ENCODE measurements around the gene DSCAML1.

DSCAML1 gene

DNA sequence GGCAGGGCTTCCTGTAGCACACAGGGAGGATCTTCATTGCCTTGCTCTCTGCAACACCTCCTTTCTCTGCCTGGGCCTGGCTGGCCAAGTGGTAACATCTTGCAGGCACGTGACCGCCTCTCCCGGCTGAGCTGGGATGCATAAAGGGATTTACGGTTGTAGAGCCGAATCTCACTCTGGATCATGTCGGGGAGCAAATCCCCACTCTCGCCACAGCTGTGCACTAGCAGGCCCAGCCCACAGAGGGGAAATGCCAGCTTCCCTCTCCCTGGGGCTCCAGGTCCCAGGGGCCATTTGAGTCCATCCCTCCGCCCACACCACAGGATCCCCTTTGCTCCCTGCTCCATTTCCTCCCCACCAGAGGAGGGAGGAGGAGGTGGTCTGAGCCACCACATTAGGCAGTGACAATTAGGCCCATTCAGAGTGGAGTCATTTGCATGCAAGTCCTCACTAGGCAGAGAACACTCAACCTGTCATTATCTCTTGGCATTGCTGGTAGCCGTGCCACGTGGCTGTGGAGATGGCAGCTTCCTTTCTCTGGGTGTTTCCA, 196.7 kb downstream of the DSCAML1 start:
- H3K4me3 ChIP-seq (ENCODE audit: low read length in 2 of 2): no peak overlapping the region
- no peaks in the 10 kb centered on the region for H3K36me3 ChIP-seq (ENCODE audit: control insufficient read depth in 2 of 2, insufficient read depth in 2 of 2, low read length in 2 of 2)
- peaks cover 0 to 7% of the 10 kb centered on the region in 2 donors for H3K27me3 ChIP-seq (ENCODE audit: control insufficient read depth in 2 of 2, insufficient read depth in 2 of 2, low read length in 2 of 2)
- no peaks in the 10 kb centered on the region for H3K4me1 ChIP-seq (ENCODE audit: control insufficient read depth in 2 of 2, insufficient read depth in 2 of 2, low read length in 2 of 2)
- no peaks in the 10 kb centered on the region for H3K9me3 ChIP-seq (ENCODE audit: control insufficient read depth in 2 of 2, low read length in 2 of 2)
- no peak overlapping the region for H3K9ac ChIP-seq (ENCODE audit: low read depth in 1 of 2, low read length in 2 of 2)
- no peak overlapping the region for H3K27ac ChIP-seq (ENCODE audit: low read depth in 2 of 2, low read length in 2 of 2)

DNA sequence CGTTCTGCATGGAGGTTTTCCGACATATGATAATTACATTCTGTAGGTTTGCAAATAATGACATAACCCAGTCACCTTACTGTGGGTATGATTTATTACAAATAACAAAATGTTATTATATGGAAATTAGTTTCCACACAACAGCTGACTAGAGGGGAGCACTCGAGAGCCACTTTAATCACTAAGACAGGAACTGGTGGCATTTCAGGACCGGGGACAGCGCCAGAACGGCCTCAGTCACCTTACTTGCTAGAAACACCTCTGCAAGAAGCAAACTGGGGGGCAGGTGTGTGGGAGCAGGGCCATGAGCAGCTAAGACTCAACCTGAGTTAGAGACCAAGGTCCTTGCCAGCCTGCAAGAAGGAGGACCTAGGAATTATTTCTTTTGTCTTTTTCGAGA, 199.9 kb downstream of the DSCAML1 start:
- Histone ChIP-seq H3K36me3 (ENCODE audit: control insufficient read depth in 2 of 2, insufficient read depth in 2 of 2, low read length in 2 of 2) (no peaks in the 10 kb centered on the region), H3K27ac (ENCODE audit: low read depth in 2 of 2, low read length in 2 of 2) (no peak overlapping the region), H3K27me3 (ENCODE audit: control insufficient read depth in 2 of 2, insufficient read depth in 2 of 2, low read length in 2 of 2) (peaks cover 0 to 7% of the 10 kb centered on the region in 2 donors), H3K4me1 (ENCODE audit: control insufficient read depth in 2 of 2, insufficient read depth in 2 of 2, low read length in 2 of 2) (no peaks in the 10 kb centered on the region), H3K4me3 (ENCODE audit: low read length in 2 of 2) (no peak overlapping the region), H3K9ac (ENCODE audit: low read depth in 1 of 2, low read length in 2 of 2) (no peak overlapping the region), H3K9me3 (ENCODE audit: control insufficient read depth in 2 of 2, low read length in 2 of 2) (no peaks in the 10 kb centered on the region)

DNA sequence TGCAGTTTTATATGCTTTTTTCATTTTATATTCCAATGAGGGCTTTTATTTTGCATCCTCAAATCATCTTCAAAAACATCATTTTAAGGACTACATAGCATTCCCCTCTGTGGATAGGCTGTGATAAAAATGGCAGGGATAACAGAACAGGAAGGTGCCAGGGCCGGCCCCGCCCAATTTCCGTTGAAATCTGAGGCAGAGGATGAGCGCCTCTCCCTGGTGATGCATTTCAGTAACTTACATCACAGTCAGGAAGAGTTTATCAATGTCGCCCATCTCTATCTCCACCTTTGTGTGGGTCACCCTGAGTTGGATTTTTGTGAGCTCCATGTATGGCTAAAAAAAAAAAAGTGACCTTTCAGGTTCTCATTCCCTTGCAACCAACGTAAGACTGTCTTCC, 201.6 kb downstream of the DSCAML1 start:
- H3K36me3 ChIP-seq (ENCODE audit: control insufficient read depth in 2 of 2, insufficient read depth in 2 of 2, low read length in 2 of 2): no peaks in the 10 kb centered on the region

DNA sequence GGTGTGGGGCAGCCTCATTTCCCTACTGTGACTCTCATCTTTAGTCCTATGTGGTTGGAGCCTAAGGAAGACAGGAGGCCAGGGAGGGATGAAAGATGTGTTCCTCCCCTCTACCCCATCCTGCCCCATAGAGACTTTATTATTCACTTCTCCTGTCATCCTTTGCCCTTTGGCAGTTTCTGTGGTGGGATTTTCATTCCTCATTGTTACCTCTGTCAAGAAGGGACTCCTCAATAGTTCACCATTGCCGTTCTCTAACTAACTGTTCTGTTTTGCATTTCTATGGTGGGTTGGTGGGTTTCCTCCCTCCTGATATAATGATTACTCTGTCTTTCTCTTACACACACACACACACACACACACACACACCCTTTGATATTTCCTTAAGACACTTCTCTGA, 202.3 kb downstream of the DSCAML1 start:
- Histone ChIP-seq H3K27ac (ENCODE audit: low read depth in 2 of 2, low read length in 2 of 2) (no peak overlapping the region), H3K36me3 (ENCODE audit: control insufficient read depth in 2 of 2, insufficient read depth in 2 of 2, low read length in 2 of 2) (no peaks in the 10 kb centered on the region), H3K4me1 (ENCODE audit: control insufficient read depth in 2 of 2, insufficient read depth in 2 of 2, low read length in 2 of 2) (no peaks in the 10 kb centered on the region), H3K9me3 (ENCODE audit: control insufficient read depth in 2 of 2, low read length in 2 of 2) (no peaks in the 10 kb centered on the region), H3K9ac (ENCODE audit: low read depth in 1 of 2, low read length in 2 of 2) (no peak overlapping the region), H3K27me3 (ENCODE audit: control insufficient read depth in 2 of 2, insufficient read depth in 2 of 2, low read length in 2 of 2) (peaks cover 0 to 6% of the 10 kb centered on the region in 2 donors), H3K4me3 (ENCODE audit: low read length in 2 of 2) (no peak overlapping the region)

More for the DNA sequence above, 201.6 kb downstream of the DSCAML1 start:
- H3K9ac ChIP-seq (ENCODE audit: low read depth in 1 of 2, low read length in 2 of 2): no peak overlapping the region
- H3K27me3 ChIP-seq (ENCODE audit: control insufficient read depth in 2 of 2, insufficient read depth in 2 of 2, low read length in 2 of 2): peaks cover 0 to 7% of the 10 kb centered on the region in 2 donors
- no peaks in the 10 kb centered on the region for H3K4me1 ChIP-seq (ENCODE audit: control insufficient read depth in 2 of 2, insufficient read depth in 2 of 2, low read length in 2 of 2)
- H3K4me3 ChIP-seq (ENCODE audit: low read length in 2 of 2): no peak overlapping the region
- H3K27ac ChIP-seq (ENCODE audit: low read depth in 2 of 2, low read length in 2 of 2): no peak overlapping the region
- H3K9me3 ChIP-seq (ENCODE audit: control insufficient read depth in 2 of 2, low read length in 2 of 2): no peaks in the 10 kb centered on the region

DNA sequence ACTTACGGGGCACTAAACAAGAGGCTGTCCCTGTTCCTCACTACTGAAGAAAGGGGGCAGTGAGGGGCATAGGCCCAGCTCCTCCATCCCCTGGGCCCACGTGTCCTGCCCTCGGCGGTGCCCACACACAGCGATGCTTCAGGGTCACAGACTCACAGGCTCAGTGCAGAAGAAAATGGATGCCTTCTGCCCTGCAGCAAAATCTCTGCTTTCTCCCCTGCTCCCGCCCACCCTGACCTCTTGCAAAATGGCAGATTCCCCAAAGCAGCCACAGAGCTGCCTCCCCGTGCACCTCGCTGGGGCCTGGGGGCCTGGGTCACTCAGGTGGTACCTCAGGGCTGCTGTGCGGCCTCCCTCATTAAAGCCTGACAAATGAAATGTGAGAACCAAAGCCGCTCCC, 204.0 kb downstream of the DSCAML1 start:
- Histone ChIP-seq H3K9ac (ENCODE audit: low read depth in 1 of 2, low read length in 2 of 2) (no peak overlapping the region), H3K27me3 (ENCODE audit: control insufficient read depth in 2 of 2, insufficient read depth in 2 of 2, low read length in 2 of 2) (peaks cover 0 to 4% of the 10 kb centered on the region in 2 donors), H3K36me3 (ENCODE audit: control insufficient read depth in 2 of 2, insufficient read depth in 2 of 2, low read length in 2 of 2) (no peaks in the 10 kb centered on the region), H3K4me1 (ENCODE audit: control insufficient read depth in 2 of 2, insufficient read depth in 2 of 2, low read length in 2 of 2) (no peaks in the 10 kb centered on the region), H3K4me3 (ENCODE audit: low read length in 2 of 2) (no peak overlapping the region), H3K9me3 (ENCODE audit: control insufficient read depth in 2 of 2, low read length in 2 of 2) (no peaks in the 10 kb centered on the region), H3K27ac (ENCODE audit: low read depth in 2 of 2, low read length in 2 of 2) (no peak overlapping the region)

DNA sequence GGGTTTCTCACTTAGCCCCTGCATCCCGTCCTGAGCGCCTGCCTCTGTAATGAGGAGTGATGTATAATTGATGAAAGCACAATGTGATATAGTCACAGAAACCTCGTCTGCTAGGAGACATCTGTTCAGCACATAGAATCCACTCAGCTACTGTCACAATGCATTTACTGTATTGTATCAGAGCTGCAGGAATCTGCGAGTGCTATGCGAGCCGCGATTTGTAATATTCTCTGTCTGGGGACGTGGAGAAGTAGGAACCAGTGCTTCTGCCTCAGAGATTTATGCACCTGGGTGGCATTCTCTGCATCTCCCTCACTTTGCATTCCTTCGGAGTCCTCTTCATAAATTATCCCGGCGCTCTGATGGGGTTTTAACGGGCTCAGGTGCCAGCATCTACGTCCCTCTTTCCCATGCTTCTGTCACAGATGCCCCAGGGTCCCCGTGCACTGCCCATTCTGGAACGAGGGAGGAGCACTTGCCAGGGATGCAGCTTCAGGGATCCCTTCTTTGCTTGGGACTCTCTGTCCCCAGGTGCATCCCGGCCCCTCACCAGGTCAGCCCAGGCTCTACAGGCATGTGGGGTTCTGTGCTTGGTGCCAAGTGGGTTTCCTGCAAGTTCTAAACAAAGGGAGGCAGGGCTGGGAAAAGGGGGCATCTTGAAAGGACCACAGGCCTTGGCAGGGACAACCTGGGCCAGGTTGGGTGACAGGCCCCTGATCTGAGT, 205.5 kb downstream of the DSCAML1 start:
- no peaks in the 10 kb centered on the region for H3K9me3 ChIP-seq (ENCODE audit: control insufficient read depth in 2 of 2, low read length in 2 of 2)
- H3K9ac ChIP-seq (ENCODE audit: low read depth in 1 of 2, low read length in 2 of 2): no peak overlapping the region
- H3K4me1 ChIP-seq (ENCODE audit: control insufficient read depth in 2 of 2, insufficient read depth in 2 of 2, low read length in 2 of 2): no peaks in the 10 kb centered on the region
- H3K27ac ChIP-seq (ENCODE audit: low read depth in 2 of 2, low read length in 2 of 2): no peak overlapping the region
- no peaks in the 10 kb centered on the region for H3K27me3 ChIP-seq (ENCODE audit: control insufficient read depth in 2 of 2, insufficient read depth in 2 of 2, low read length in 2 of 2)
- H3K4me3 ChIP-seq (ENCODE audit: low read length in 2 of 2): no peak overlapping the region
- no peaks in the 10 kb centered on the region for H3K36me3 ChIP-seq (ENCODE audit: control insufficient read depth in 2 of 2, insufficient read depth in 2 of 2, low read length in 2 of 2)

DNA sequence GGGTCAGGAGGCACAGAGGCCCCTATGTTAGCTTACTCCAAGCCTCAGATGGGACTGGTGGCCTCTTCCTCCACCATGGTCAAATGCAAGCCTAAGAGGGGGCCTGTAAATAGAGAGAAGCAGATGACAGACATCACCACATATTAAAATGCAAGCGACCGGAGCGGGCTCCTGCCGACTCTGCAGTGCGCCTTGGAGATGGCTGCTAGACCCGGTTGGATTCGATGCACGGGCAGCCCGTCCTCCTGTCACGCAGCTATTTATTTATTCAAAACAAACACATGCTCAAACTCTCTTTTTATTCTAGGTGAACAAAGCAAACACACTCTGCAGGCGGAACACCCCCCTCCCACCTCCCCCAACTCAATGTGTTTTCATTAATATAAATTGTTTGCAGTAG, 208.0 kb downstream of the DSCAML1 start:
- Histone ChIP-seq H3K36me3 (ENCODE audit: control insufficient read depth in 2 of 2, insufficient read depth in 2 of 2, low read length in 2 of 2) (no peaks in the 10 kb centered on the region), H3K27ac (ENCODE audit: low read depth in 2 of 2, low read length in 2 of 2) (no peak overlapping the region), H3K9ac (ENCODE audit: low read depth in 1 of 2, low read length in 2 of 2) (no peak overlapping the region), H3K4me3 (ENCODE audit: low read length in 2 of 2) (no peak overlapping the region), H3K9me3 (ENCODE audit: control insufficient read depth in 2 of 2, low read length in 2 of 2) (no peaks in the 10 kb centered on the region), H3K4me1 (ENCODE audit: control insufficient read depth in 2 of 2, insufficient read depth in 2 of 2, low read length in 2 of 2) (no peaks in the 10 kb centered on the region), H3K27me3 (ENCODE audit: control insufficient read depth in 2 of 2, insufficient read depth in 2 of 2, low read length in 2 of 2) (no peaks in the 10 kb centered on the region)

DNA sequence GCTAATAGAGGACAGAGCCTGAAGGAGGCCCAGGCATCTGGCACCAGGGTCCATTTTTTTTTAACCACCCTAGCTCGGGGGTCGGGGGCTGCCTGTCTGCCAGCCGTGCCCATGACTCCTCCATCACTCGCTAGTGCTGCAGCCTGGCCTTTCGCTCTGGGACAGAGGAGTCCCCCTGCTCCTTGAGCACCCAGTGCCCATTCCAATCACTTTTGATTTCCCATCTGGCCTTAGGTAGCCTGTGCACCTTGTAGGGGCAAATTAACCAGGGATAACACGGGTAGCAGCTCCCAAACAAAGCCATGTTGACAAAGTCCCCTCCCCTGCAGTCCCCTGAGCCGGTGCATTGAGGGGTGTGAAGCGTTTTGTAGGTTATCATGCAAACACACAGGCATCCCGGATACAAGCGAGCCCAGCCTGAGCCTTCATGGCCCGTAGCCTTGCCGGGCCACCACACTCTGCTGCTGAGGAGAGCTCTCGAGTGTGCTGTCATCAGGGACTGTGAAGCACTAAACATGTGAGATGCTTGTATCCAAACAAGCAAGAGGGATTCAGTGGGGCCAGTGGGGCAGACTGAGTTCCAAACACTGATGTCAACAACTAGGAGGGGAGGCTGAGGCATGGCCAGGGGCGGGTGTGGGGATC, 208.7 kb downstream of the DSCAML1 start:
- Histone ChIP-seq H3K27ac (ENCODE audit: low read depth in 2 of 2, low read length in 2 of 2) (no peak overlapping the region), H3K9ac (ENCODE audit: low read depth in 1 of 2, low read length in 2 of 2) (no peak overlapping the region), H3K4me3 (ENCODE audit: low read length in 2 of 2) (no peak overlapping the region), H3K36me3 (ENCODE audit: control insufficient read depth in 2 of 2, insufficient read depth in 2 of 2, low read length in 2 of 2) (no peaks in the 10 kb centered on the region), H3K9me3 (ENCODE audit: control insufficient read depth in 2 of 2, low read length in 2 of 2) (no peaks in the 10 kb centered on the region), H3K4me1 (ENCODE audit: control insufficient read depth in 2 of 2, insufficient read depth in 2 of 2, low read length in 2 of 2) (no peaks in the 10 kb centered on the region), H3K27me3 (ENCODE audit: control insufficient read depth in 2 of 2, insufficient read depth in 2 of 2, low read length in 2 of 2) (no peaks in the 10 kb centered on the region)

DNA sequence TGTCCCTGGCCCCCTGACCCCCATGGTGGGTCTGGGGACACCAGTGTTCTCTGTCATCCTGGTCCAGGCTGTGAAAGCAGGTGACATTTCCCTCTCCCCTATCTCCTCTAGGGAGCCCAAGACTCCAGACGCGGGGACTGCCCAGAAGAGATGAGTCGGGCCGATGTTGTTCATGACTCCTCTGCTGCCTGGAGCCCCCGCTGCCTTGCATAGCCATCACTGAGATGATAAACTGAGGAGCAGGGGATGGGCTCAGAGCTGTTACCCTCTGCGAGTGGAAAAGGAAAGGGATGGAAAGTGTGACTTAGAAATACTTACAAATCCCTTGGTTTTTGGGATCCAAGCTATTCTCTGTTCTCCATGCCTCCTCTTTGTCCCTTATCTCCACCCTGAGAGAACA, 209.6 kb downstream of the DSCAML1 start:
- H3K9me3 ChIP-seq (ENCODE audit: control insufficient read depth in 2 of 2, low read length in 2 of 2): no peaks in the 10 kb centered on the region
- H3K9ac ChIP-seq (ENCODE audit: low read depth in 1 of 2, low read length in 2 of 2): no peak overlapping the region
- no peak overlapping the region for H3K27ac ChIP-seq (ENCODE audit: low read depth in 2 of 2, low read length in 2 of 2)

DNA sequence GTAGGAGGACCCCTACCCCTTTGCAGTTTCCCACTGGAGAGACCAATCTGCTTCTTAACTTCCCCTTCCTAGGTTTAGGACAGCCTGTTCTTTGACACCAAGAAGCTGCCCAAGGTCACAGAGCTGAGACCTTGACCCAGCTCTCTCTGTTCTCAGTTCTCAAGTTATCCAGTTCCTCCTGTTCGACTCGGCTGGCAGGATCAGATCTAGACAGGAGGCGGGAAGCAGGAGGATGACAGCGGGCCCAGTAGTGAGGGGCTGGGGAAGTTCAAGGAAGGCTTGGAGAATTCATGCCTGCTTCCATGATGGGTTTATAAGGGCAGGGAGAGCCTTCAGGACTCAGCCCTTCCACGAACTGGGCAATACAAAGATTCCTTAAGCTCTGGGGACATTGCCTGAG, 210.6 kb downstream of the DSCAML1 start:
- Histone ChIP-seq H3K27ac (ENCODE audit: low read depth in 2 of 2, low read length in 2 of 2) (no peak overlapping the region), H3K9ac (ENCODE audit: low read depth in 1 of 2, low read length in 2 of 2) (no peak overlapping the region), H3K4me3 (ENCODE audit: low read length in 2 of 2) (no peak overlapping the region), H3K27me3 (ENCODE audit: control insufficient read depth in 2 of 2, insufficient read depth in 2 of 2, low read length in 2 of 2) (no peaks in the 10 kb centered on the region), H3K9me3 (ENCODE audit: control insufficient read depth in 2 of 2, low read length in 2 of 2) (no peaks in the 10 kb centered on the region), H3K36me3 (ENCODE audit: control insufficient read depth in 2 of 2, insufficient read depth in 2 of 2, low read length in 2 of 2) (no peaks in the 10 kb centered on the region), H3K4me1 (ENCODE audit: control insufficient read depth in 2 of 2, insufficient read depth in 2 of 2, low read length in 2 of 2) (no peaks in the 10 kb centered on the region)

More for the DNA sequence above, 209.6 kb downstream of the DSCAML1 start:
- Histone ChIP-seq H3K4me1 (ENCODE audit: control insufficient read depth in 2 of 2, insufficient read depth in 2 of 2, low read length in 2 of 2) (no peaks in the 10 kb centered on the region), H3K36me3 (ENCODE audit: control insufficient read depth in 2 of 2, insufficient read depth in 2 of 2, low read length in 2 of 2) (no peaks in the 10 kb centered on the region), H3K4me3 (ENCODE audit: low read length in 2 of 2) (no peak overlapping the region), H3K27me3 (ENCODE audit: control insufficient read depth in 2 of 2, insufficient read depth in 2 of 2, low read length in 2 of 2) (no peaks in the 10 kb centered on the region)
